Measurements from ENCODE around the gene SHISA9. TPM values are rescaled to one million over a fixed set of nuclear protein-coding genes. Genes with fewer than 3 reads are reported as not detected.

SHISA9 gene
- total and polyA plus RNA-seq, 2 donors (not counting 1 experiment from before 2014, with no cell fraction given) = 0.03 to 0.07 TPM

DNA sequence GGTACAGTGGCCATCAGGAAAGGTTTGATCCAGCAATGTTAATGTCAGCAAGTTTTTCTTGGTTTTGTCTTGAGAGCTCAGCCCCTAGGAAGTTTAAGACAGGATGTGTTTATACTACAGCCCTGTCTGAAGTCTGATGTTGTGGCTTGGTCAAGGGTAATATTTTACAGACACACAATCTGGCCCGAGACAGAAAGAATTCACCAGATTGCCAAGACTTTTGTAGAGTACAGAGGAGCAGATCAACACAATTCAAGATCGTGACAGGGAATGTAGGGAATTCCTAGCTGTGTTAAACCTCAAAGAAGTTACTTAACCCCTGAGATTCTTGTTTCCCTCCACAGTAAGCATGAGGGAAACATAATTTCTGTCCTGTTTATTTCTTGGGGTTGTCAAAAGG lies 63.1 kb downstream of the SHISA9 start:
- Histone ChIP-seq H3K4me2 (replicated peaks; ENCODE audit: low read depth, low read length, poor library complexity, severe bottlenecking) (no peak overlapping the region), H3K27me3 (replicated peaks in 1 of 4; ENCODE audit: control extremely low read depth in 1 of 4, control insufficient read depth in 3 of 4, insufficient read depth in 4 of 4, low read length in 3 of 4) (no peaks in the 10 kb centered on the region), H3K36me3 (replicated peaks in 1 of 2; ENCODE audit: control extremely low read depth in 1 of 2, control insufficient read depth in 1 of 2, extremely low read depth in 1 of 2, insufficient read depth in 2 of 2, low read length in 1 of 2) (no peaks in the 10 kb centered on the region), H4K20me1 (ENCODE audit: control insufficient read depth, insufficient read depth, low read length, poor library complexity, severe bottlenecking) (no peaks in the 10 kb centered on the region), H3K4me3 (ENCODE audit: control extremely low read depth in 1 of 5, extremely low read depth in 1 of 5, insufficient read depth in 1 of 5, low read depth in 2 of 5, low read length in 4 of 5) (no peak overlapping the region), H3K27ac (ENCODE audit: low read length in 2 of 2) (no peak overlapping the region), H3K4me1 (ENCODE audit: control insufficient read depth in 2 of 2, insufficient read depth in 2 of 2, low read length in 2 of 2) (no peaks in the 10 kb centered on the region), H3K9ac (ENCODE audit: low read length) (no peak overlapping the region), H3K9me3 (ENCODE audit: control extremely low read depth in 1 of 3, control insufficient read depth in 2 of 3, insufficient read depth in 1 of 3, low read length in 2 of 3) (peaks cover 0 to 8% (median 1%) of the 10 kb centered on the region in 3 donors), H3K79me2 (ENCODE audit: control insufficient read depth, insufficient read depth, low read length) (no peaks in the 10 kb centered on the region), H2AFZ (ENCODE audit: insufficient read depth, low read depth, low read length, poor library complexity, severe bottlenecking) (no peak overlapping the region)
- ATAC-seq (ENCODE audit: low read depth) = no peak
- POLR2A ChIA-PET = no interaction called here
- Mint-ChIP-seq H3K4me3 (no peak overlapping the region), H3K4me1 (no peaks in the 10 kb centered on the region), H3K27ac (no peak overlapping the region), H3K9me3 (ENCODE audit: insufficient read depth) (no peaks in the 10 kb centered on the region), H3K27me3 (no peaks in the 10 kb centered on the region)
- no peak for DNase-seq
- CTCF ChIA-PET = no interaction called here
- intact Hi-C loops (cut with micrococcal nuclease) = no loop called here
- WGBS (ENCODE audit: insufficient coverage) = no CpG with 5 or more reads among the region's 2 CpGs
- TF ChIP-seq, protein P1, sequence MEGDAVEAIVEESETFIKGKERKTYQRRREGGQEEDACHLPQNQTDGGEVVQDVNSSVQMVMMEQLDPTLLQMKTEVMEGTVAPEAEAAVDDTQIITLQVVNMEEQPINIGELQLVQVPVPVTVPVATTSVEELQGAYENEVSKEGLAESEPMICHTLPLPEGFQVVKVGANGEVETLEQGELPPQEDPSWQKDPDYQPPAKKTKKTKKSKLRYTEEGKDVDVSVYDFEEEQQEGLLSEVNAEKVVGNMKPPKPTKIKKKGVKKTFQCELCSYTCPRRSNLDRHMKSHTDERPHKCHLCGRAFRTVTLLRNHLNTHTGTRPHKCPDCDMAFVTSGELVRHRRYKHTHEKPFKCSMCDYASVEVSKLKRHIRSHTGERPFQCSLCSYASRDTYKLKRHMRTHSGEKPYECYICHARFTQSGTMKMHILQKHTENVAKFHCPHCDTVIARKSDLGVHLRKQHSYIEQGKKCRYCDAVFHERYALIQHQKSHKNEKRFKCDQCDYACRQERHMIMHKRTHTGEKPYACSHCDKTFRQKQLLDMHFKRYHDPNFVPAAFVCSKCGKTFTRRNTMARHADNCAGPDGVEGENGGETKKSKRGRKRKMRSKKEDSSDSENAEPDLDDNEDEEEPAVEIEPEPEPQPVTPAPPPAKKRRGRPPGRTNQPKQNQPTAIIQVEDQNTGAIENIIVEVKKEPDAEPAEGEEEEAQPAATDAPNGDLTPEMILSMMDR (IDR thresholded peaks at IDR 0.05) = no peak

GRCh38 chr16:12965274-12965804 lies 63.9 kb downstream of the SHISA9 start:
- H4K20me1 ChIP-seq (ENCODE audit: control insufficient read depth, insufficient read depth, low read length, poor library complexity, severe bottlenecking) = no peaks in the 10 kb centered on the region
- H3K27ac Mint-ChIP-seq = no peak overlapping the region
- CTCF ChIA-PET = no interaction called here
- no peak overlapping the region for H3K27ac ChIP-seq (ENCODE audit: low read length in 2 of 2)
- no peak overlapping the region for H3K4me3 Mint-ChIP-seq
- H3K4me2 ChIP-seq (replicated peaks; ENCODE audit: low read depth, low read length, poor library complexity, severe bottlenecking) = no peak overlapping the region
- no peaks in the 10 kb centered on the region for H3K27me3 Mint-ChIP-seq
- H3K4me1 Mint-ChIP-seq = no peaks in the 10 kb centered on the region
- intact Hi-C loops (cut with micrococcal nuclease) = no loop called here
- no peaks in the 10 kb centered on the region for H3K4me1 ChIP-seq (ENCODE audit: control insufficient read depth in 2 of 2, insufficient read depth in 2 of 2, low read length in 2 of 2)
- H3K27me3 ChIP-seq (replicated peaks in 1 of 4; ENCODE audit: control extremely low read depth in 1 of 4, control insufficient read depth in 3 of 4, insufficient read depth in 4 of 4, low read length in 3 of 4) = no peaks in the 10 kb centered on the region
- DNase-seq (no peak), ATAC-seq (ENCODE audit: low read depth) (no peak)
- no peak for TF ChIP-seq EZH2 (IDR thresholded peaks at IDR 0.05; ENCODE audit: borderline replicate concordance, insufficient read depth, low read depth, low read length, poor library complexity, severe bottlenecking)
- TF ChIP-seq, protein P1 (IDR thresholded peaks at IDR 0.05) = no peak
- peaks cover 0 to 5% (median 1%) of the 10 kb centered on the region in 3 donors for H3K9me3 ChIP-seq (ENCODE audit: control extremely low read depth in 1 of 3, control insufficient read depth in 2 of 3, insufficient read depth in 1 of 3, low read length in 2 of 3)
- POLR2A ChIA-PET = no interaction called here
- no CpG with 5 or more reads among the region's 7 CpGs for WGBS (ENCODE audit: insufficient coverage)
- H3K9ac ChIP-seq (ENCODE audit: low read length) = no peak overlapping the region
- H3K4me3 ChIP-seq (ENCODE audit: control extremely low read depth in 1 of 5, extremely low read depth in 1 of 5, insufficient read depth in 1 of 5, low read depth in 2 of 5, low read length in 4 of 5) = no peak overlapping the region
- no peaks in the 10 kb centered on the region for H3K36me3 ChIP-seq (replicated peaks in 1 of 2; ENCODE audit: control extremely low read depth in 1 of 2, control insufficient read depth in 1 of 2, extremely low read depth in 1 of 2, insufficient read depth in 2 of 2, low read length in 1 of 2)
- H2AFZ ChIP-seq (ENCODE audit: insufficient read depth, low read depth, low read length, poor library complexity, severe bottlenecking) = no peak overlapping the region
- no peaks in the 10 kb centered on the region for H3K79me2 ChIP-seq (ENCODE audit: control insufficient read depth, insufficient read depth, low read length)
- H3K9me3 Mint-ChIP-seq (ENCODE audit: insufficient read depth) = no peaks in the 10 kb centered on the region
